ENCODE results near the gene CORO6. TPM values are rescaled to one million over a fixed set of nuclear protein-coding genes. Genes with fewer than 3 reads are reported as not detected.

Gene CORO6
- 5.1 TPM for total RNA-seq

GRCh38 chr17:29622337-29623282, at the start of gene CORO6:
Gene CORO6, minus strand, starts transcription at chr17:29622912. Its CDS starts 1,491 bp downstream, at chr17:29621421.

DNA sequence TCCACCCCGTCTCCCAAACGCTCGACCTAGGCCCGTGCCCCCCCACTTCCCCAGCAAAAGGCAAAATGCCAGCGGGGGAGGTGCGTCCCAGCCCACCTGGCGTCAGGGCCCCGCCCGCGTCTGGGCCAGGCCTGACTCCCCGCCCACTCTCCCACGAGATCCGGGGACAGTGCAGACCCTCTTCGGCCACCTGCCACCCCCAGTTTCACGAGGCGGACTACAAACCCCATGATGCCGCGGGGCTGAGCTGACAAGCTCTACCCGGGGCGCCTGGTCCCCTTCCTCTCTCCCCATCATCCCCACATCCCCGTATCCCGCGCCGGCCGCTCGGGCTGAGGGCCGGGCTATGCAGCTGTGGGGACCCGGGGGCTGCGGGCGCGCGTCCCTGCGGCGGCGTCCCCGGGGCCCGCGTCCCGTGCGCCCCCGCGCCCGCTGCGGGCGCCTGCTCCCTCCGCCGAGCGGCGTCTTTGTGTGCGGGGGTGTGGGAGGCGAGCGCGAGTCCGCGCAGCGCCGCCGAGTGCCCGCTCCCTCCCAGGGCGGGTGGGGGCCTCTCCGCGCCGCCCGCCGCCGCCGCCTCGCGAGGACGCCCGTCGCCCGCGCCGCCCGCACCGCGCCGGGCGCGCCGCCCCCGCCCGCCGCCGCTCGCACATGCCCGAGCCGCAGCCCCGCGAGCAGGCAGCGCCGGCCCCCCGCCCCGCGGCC, 29.7 kb downstream of the CORO6 start, which contains the start of gene ANKRD13B:
Gene ANKRD13B (plus strand): TSS at position 283 of the 702 bp plus-strand sequence. CDS start 490 bp downstream, outside the sequence.

GRCh38 chr17:29589524-29590410, 32.9 kb downstream of the CORO6 start, which contains the start of gene GIT1:
Gene GIT1, minus strand, starts transcription at chr17:29589648. Its CDS starts 270 bp downstream, at chr17:29589378.

GRCh38 chr17:29568331-29569244, 54.1 kb downstream of the CORO6 start, which contains the start of gene TP53I13:
Gene TP53I13, plus strand, starts transcription at chr17:29568701. Its CDS starts 58 bp downstream, at chr17:29568759.

GRCh38 chr17:29566473-29567303, 56.0 kb downstream of the CORO6 start, which contains the start of gene ABHD15:
Gene ABHD15, minus strand, starts transcription at chr17:29567037. Its CDS starts 71 bp downstream, at chr17:29566966.

Small RNA genes within 50 kb of the gene (small RNA-seq; reads per million reads assigned to genes)
- gene RNU6-920P, result not detected

Other genes with a start within 250 kb of the CORO6 start
- 165 TPM for gene TAOK1, start 232.5 kb downstream of the CORO6 start, total RNA-seq
- 1.2 TPM for gene ABHD15, start 55.9 kb downstream of the CORO6 start, total RNA-seq
- 7.6 TPM for gene TP53I13, start 54.2 kb downstream of the CORO6 start, total RNA-seq
- 41.1 TPM for gene GIT1, start 33.3 kb downstream of the CORO6 start, total RNA-seq
- gene ANKRD13B, start 29.8 kb downstream of the CORO6 start, total RNA-seq, result 26.1 TPM

Measured in diencephalon (tissue), 1 donor.